GM20000 (cell line): ENCODE results near the gene TRMT5.

Experiments used
- DNase-seq: peaks from one replicate; pipeline ENCODE4 v3.0.0; 2012; ENCODE audit warnings: low spot score
- CTCF ChIP-seq: IDR thresholded peaks from 2 replicates; pipeline ENCODE4 v1.5.1; 2012; ENCODE audit warnings: mild to moderate bottlenecking, control low read depth; ENCODE audit errors: extremely low read depth, missing control alignments

TRMT5 gene

GRCh38 chr14:60974090-60974651, 6.7 kb downstream of the TRMT5 start:
- DNase-seq = no peak
- TF ChIP-seq CTCF = no peak

GRCh38 chr14:60973070-60973469, 7.8 kb downstream of the TRMT5 start:
- no peak for DNase-seq
- no peak for TF ChIP-seq CTCF

- no peak for DNase-seq
- no peak for TF ChIP-seq CTCF
Observed at GRCh38 chr14:60972295-60972694, 8.6 kb downstream of the TRMT5 start.

- no peak for TF ChIP-seq CTCF
- DNase-seq = no peak
Observed at GRCh38 chr14:60971271-60971670, 9.6 kb downstream of the TRMT5 start.

GRCh38 chr14:60970146-60970545, 10.7 kb downstream of the TRMT5 start:
- TF ChIP-seq CTCF = no peak

GRCh38 chr14:60968671-60969070, 12.2 kb downstream of the TRMT5 start:
- TF ChIP-seq CTCF = no peak
- no peak for DNase-seq

More at GRCh38 chr14:60970146-60970545, 10.7 kb downstream of the TRMT5 start:
- DNase-seq = no peak

GRCh38 chr14:60968099-60968498, 12.8 kb downstream of the TRMT5 start:
- no peak for DNase-seq
- no peak for TF ChIP-seq CTCF

GRCh38 chr14:60965402-60965801, 15.5 kb downstream of the TRMT5 start:
- TF ChIP-seq CTCF = no peak
- no peak for DNase-seq
